ENCODE data around the gene NOVA2.

DNA sequence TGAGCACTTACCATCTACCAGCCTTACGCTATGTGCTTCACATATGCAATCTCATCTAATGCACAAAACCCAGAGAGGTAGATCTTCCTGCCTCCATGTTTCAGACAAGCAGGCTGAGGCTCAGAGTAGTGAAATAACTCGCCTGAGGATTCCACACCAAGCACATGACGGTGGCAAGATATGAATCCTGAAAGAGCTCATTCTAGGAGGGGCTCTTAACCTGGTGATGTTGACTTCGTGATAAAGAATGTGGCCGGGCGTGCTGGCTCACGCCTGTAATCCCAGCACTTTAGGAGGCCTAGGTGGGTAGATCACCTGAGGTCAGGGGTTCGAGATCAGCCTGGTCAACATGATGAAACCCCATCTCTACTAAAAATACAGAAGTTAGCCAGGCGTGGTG lies 5.0 kb downstream of the NOVA2 start:
- TF ChIP-seq, protein P1, sequence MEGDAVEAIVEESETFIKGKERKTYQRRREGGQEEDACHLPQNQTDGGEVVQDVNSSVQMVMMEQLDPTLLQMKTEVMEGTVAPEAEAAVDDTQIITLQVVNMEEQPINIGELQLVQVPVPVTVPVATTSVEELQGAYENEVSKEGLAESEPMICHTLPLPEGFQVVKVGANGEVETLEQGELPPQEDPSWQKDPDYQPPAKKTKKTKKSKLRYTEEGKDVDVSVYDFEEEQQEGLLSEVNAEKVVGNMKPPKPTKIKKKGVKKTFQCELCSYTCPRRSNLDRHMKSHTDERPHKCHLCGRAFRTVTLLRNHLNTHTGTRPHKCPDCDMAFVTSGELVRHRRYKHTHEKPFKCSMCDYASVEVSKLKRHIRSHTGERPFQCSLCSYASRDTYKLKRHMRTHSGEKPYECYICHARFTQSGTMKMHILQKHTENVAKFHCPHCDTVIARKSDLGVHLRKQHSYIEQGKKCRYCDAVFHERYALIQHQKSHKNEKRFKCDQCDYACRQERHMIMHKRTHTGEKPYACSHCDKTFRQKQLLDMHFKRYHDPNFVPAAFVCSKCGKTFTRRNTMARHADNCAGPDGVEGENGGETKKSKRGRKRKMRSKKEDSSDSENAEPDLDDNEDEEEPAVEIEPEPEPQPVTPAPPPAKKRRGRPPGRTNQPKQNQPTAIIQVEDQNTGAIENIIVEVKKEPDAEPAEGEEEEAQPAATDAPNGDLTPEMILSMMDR (IDR thresholded peaks at IDR 0.05; ENCODE audit: borderline replicate concordance, extremely low read depth, low read length, poor library complexity, severe bottlenecking): no peak
- TF ChIP-seq EZH2 (IDR thresholded peaks at IDR 0.05; ENCODE audit: borderline replicate concordance, low read depth, low read length, severe bottlenecking): no peak

Measured in DND-41 (cell line).